Glutamatergic neuron (in vitro differentiated cells): ENCODE data around the gene NAA38. TPM values are rescaled to one million over a fixed set of nuclear protein-coding genes. Genes with fewer than 3 reads are reported as not detected.

Source experiments
- DNase-seq: peaks from one replicate; pipeline ENCODE4 v3.0.0; 2022
- H3K27ac Mint-ChIP-seq: one replicate; pipeline ENCODE4 v1.8.0; 2020; ENCODE audit warnings: mild to moderate bottlenecking, mixed read lengths, inconsistent platforms; ENCODE audit not compliant: unreplicated experiment
- H3K27me3 Mint-ChIP-seq: one replicate; pipeline ENCODE4 v1.8.0; 2020; ENCODE audit warnings: mild to moderate bottlenecking, moderate library complexity, mixed read lengths, inconsistent platforms; ENCODE audit not compliant: unreplicated experiment
- H3K36me3 Mint-ChIP-seq: one replicate; pipeline ENCODE4 v1.8.0; 2020; ENCODE audit warnings: mild to moderate bottlenecking, mixed read lengths, inconsistent platforms; ENCODE audit not compliant: unreplicated experiment
- H3K4me1 Mint-ChIP-seq: one replicate; pipeline ENCODE4 v1.8.0; 2020; ENCODE audit warnings: mild to moderate bottlenecking, low read depth, mixed read lengths, inconsistent platforms; ENCODE audit not compliant: unreplicated experiment
- H3K4me3 Mint-ChIP-seq: one replicate; pipeline ENCODE4 v1.8.0; 2020; ENCODE audit warnings: mild to moderate bottlenecking, mixed read lengths, inconsistent platforms; ENCODE audit not compliant: unreplicated experiment
- H3K9me3 Mint-ChIP-seq: one replicate; pipeline ENCODE4 v1.8.0; 2020; ENCODE audit warnings: mild to moderate bottlenecking, moderate library complexity, mixed read lengths, inconsistent platforms; ENCODE audit not compliant: unreplicated experiment
- CTCF ChIP-seq: fragments of 200-600 bp; sonication (generic); IDR thresholded peaks from one replicate; pipeline ENCODE4 v1.5.0; 2021; ENCODE audit not compliant: partially characterized antibody, unreplicated experiment
- total RNA-seq: library from RNA; stranded (reverse); fragmentation: NEBNext Ultra II Directional; extraction: Animal tissue kit (Norgen Biotek cat#: 25700); gene quantifications from one replicate; pipeline ENCODE4 v1.2.1, GENCODE V29; 2021; ENCODE audit not compliant: unreplicated experiment

NAA38 gene
- total RNA-seq, 1 donor from 2014 or later, result 49.7 TPM

- Mint-ChIP-seq H3K4me1 (peaks cover 4% of the 10 kb centered on the region), H3K27me3 (peaks cover 4% of the 10 kb centered on the region), H3K9me3 (no peaks in the 10 kb centered on the region), H3K4me3 (no peak overlapping the region), H3K27ac (no peak overlapping the region), H3K36me3 (no peaks in the 10 kb centered on the region)
- TF ChIP-seq CTCF, result no peak
- DNase-seq, result no peak
These were observed 24.7 kb upstream of the NAA38 start for GRCh38 chr17:7882068-7882467.

GRCh38 chr17:7881276-7882054 lies 24.1 kb upstream of the NAA38 start:
- no peaks in the 10 kb centered on the region for H3K36me3 Mint-ChIP-seq
- H3K4me3 Mint-ChIP-seq, result no peak overlapping the region
- no peak for DNase-seq
- H3K27ac Mint-ChIP-seq, result no peak overlapping the region
- H3K9me3 Mint-ChIP-seq, result no peaks in the 10 kb centered on the region
- H3K27me3 Mint-ChIP-seq, result peaks cover 3% of the 10 kb centered on the region
- peaks cover 3% of the 10 kb centered on the region for H3K4me1 Mint-ChIP-seq
- TF ChIP-seq CTCF, result no peak

GRCh38 chr17:7880076-7880868 lies 22.9 kb upstream of the NAA38 start:
- H3K36me3 Mint-ChIP-seq, result no peaks in the 10 kb centered on the region
- no peak for DNase-seq
- no peaks in the 10 kb centered on the region for H3K4me1 Mint-ChIP-seq
- no peaks in the 10 kb centered on the region for H3K9me3 Mint-ChIP-seq
- H3K27ac Mint-ChIP-seq, result no peak overlapping the region
- TF ChIP-seq CTCF, result no peak
- no peak overlapping the region for H3K4me3 Mint-ChIP-seq
- H3K27me3 Mint-ChIP-seq, result no peaks in the 10 kb centered on the region

- Mint-ChIP-seq H3K4me3 (no peak overlapping the region), H3K4me1 (no peaks in the 10 kb centered on the region), H3K27ac (no peak overlapping the region), H3K27me3 (no peaks in the 10 kb centered on the region), H3K9me3 (no peaks in the 10 kb centered on the region), H3K36me3 (no peaks in the 10 kb centered on the region)
- TF ChIP-seq CTCF, result no peak
- no peak for DNase-seq
These were observed 20.9 kb upstream of the NAA38 start for GRCh38 chr17:7878234-7878633.

- no peaks in the 10 kb centered on the region for H3K36me3 Mint-ChIP-seq
- no peak overlapping the region for H3K4me3 Mint-ChIP-seq
- no peak overlapping the region for H3K27ac Mint-ChIP-seq
- H3K9me3 Mint-ChIP-seq, result no peaks in the 10 kb centered on the region
- H3K4me1 Mint-ChIP-seq, result no peaks in the 10 kb centered on the region
- H3K27me3 Mint-ChIP-seq, result peaks cover 2% of the 10 kb centered on the region
- DNase-seq, result no peak
- TF ChIP-seq CTCF, result no peak
These were observed 18.5 kb upstream of the NAA38 start for GRCh38 chr17:7875804-7876370.
